HUDEP-2 (cell line): ENCODE data around the gene LRRC43.

Source experiments
- DNase-seq, 76 experiments: peaks; one replicate each; lab custom pipeline; 2025; ENCODE audit not compliant: unreplicated experiment in 76 of 76; lab: John Stamatoyannopoulos, UW

Gene LRRC43

DNA sequence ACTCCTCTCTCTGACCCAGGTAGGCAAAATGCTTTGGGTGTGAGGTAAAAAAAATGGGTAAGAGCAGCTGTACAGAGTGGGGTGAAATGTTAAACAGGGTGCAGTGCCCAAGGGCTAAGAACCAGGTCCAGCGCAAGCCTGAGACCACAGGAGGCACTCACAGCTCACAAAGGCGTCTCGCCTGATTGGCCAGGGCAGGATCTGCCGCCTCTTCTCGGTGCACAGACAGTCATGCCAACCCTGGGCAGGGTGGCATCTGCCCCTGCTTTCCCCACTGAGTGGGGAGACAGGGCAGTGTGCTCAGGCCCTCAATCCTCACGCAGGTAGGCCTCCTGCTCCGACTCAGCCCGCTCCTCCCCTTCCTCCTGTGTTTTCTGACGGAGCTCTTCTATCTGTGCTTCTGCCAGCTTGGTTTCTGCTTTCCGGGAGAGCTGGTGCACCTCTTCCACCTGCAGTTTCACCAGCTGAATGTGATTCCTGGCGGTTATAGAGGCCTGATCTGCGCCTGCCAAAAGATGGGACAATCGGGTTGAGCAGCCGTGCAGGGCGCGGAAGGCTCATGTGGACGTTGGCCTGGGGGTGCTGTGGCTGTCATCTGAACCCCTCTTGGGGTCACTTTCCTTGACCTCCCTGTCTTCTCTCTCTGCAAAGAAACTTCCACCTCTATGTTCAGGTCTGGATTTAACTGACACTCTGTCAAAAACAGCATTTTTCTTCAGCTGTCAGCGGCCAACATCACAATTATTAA lies 25.3 kb downstream of the LRRC43 start:
- DNase-seq, result no peak

DNA sequence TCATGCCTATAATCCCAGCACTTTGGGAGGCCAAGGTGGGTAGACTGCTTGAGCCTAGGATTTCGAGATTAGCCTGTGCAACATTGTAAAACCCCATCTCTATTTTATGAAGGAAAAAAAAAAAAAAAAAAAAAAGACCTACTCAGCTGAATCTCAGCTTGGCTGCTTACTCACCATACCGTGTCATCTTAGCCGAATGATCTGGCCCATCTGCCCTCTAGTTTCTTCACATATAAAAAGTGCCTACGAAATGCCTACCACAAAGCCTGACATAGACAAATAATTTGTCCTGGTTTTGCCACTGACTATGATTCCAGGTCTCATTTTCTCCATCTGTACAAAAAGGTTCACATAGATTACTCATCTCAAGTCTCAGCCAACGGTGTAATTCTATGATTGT lies 32.8 kb downstream of the LRRC43 start:
- DNase-seq, result no peak

DNA sequence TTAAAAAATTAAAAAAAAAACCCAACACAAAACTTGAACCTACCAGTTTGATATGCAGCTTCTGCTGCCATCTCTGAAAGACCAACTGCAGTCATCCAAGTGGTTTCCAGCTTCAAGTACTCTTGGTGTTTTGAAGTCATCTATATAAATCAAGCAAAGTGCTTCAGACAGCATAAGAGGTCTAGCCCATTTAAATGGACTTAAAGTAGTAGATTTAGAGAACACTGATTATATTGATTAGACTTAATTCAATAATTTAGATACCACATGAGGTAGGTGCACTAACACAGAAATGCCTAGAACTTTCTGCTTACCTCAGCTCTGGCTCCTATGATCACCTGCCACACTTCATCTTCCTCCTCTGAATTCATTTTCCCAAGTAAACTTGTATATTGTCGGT lies 33.5 kb downstream of the LRRC43 start:
- no peak for DNase-seq

DNA sequence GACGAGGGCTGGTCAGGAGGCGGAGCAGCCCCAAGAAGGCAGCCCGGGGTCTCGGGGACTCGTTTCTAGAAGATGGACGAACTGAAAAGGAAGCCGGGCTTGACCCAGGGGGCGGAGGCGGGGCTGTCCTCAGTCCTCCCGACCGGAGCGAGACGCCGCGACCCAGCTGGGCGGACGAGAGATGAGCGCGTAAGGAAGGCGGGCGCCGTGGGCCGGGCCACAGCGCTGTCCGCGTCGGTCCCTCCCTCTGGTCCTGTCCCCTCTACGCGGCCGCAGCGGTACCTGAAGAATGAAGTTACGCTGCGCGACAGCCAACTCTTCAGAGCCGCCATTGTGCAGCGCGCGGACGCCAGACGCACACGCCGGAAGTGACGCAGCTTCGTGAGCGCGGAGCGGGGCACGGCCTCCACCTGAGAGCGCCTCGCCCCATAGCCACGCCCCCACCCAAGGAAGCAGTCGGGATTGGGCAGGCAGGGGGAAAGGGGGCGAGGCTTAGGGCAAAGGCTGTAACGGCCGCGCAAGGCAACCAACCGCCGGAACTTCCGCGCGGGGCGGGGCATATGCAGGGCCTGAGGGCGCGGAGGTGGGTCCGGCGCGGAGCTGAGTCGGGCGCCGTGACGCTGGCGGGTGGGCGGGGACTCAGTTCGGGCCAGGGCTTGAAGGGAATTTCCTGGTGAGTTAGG lies 42.9 kb downstream of the LRRC43 start, which contains the start of gene DIABLO:
Gene DIABLO, minus strand, starts transcription at position 370 of the 683 bp plus-strand sequence. Its CDS starts 38 bp downstream, at position 332.
- peak; percentile 44 to 100 (median 99) for DNase-seq

DNA sequence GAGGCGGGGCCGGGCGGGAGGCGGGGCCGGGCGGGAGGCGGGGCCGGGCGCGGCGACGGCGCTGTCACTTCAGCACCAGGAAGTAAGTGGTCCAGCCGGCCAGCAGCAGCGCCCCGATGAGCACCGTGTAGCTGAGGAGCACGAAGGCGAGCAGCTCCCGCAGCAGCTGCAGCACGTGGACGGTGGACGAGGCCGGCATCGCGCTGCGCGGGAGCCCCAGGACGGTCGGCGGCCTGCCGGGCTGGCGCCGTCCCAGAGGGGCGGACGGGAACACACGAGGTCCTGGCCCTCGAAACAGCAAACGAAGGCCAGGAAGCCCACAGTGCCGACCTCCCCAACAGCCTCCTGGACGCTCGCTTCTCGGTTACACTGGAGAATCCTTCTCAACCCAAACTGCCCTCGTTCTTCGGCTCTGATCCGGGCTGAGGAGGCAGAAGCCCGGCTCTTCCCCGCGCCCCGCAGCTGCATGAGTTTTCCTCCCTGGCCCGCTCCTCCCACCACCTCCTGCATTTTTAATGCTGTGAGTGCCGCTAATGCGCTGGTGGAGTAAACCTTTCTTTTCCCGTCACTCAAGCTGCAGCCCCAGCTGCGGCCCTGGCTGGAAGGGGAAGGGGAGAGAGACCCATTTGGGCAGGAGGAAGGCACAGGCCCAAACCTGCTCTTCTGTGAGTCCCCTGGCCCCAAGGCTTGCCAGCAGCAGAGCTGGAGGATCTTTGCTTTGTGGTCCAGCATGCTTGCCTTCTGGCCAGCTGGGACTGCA lies 43.6 kb downstream of the LRRC43 start:
- no peak for DNase-seq

DNA sequence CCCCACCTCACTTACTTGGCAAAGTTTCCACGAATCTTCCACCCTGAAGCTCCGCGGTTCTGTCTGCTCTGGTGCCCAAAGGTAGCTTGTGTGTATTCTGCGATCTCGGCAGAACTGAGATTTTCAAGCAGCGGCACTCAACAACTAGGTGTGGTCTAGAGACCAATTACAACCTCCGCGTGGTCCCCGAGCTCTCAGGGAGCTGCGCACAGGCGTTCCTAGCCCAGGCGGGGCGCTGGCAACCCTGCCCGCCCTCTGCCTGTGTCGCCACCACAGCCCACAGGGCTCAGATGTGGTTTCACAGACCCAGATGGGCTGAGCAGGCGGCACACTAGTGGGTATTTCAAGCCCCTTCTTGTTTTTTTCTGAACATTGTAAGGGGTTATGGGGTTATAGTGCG lies 44.4 kb downstream of the LRRC43 start:
- DNase-seq, result no peak

DNA sequence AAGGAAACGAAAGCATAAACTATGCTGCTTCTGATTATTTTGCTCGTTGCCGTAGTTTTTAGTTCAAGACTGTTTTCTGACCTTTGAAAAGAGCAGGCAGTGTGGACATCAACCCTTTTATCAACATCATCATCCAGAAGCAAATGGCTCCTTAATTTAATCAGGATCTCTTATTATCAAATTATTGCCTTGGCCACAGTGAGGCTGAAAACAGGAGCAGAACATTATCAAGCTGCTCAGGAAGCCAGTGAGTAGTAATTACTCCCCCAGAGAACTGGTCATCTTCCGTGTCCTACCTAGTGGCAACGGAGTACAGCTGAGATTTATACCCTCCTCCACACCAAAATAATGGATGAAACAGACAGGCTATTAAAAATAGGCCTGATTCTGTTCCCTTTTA lies 45.2 kb downstream of the LRRC43 start:
- DNase-seq, result no peak

DNA sequence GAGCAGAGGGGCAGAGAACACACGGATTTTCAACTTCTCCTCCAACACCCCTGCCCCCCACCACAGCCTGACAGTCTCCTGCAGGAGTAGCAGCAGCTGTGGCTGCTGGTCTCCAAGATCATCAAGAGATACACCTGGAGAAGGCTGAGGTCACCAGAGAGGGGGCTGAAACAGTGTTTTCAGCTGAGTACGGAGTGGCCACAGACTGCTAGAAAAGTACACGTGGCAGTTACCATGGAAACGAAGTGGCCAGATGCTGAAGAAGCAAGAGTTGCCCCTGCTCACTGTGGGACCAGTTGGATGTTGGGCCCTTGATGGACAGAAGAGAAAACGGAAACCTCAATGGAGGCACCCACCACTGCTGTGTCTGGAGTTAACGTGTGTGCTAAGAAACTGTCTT lies 47.9 kb downstream of the LRRC43 start:
- DNase-seq, result no peak

DNA sequence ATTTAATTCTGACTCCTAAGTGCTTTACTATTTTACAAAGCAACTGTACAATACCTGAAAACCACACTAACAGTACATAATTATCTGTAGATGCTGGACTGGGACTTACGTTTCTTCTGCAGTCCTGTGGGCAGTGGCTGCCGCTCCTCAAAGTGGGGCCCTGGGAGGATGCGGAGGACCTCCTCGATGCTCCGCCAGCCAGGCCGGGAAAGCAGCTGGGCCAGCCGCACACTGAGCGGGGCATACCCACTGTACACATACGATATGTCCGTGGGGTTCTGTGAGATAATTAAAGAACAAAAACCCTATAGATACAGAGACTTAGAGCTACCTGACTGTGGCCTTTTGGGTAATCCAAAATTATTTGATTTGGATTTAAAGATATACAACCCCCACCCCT lies 49.8 kb downstream of the LRRC43 start:
- DNase-seq, result no peak

DNA sequence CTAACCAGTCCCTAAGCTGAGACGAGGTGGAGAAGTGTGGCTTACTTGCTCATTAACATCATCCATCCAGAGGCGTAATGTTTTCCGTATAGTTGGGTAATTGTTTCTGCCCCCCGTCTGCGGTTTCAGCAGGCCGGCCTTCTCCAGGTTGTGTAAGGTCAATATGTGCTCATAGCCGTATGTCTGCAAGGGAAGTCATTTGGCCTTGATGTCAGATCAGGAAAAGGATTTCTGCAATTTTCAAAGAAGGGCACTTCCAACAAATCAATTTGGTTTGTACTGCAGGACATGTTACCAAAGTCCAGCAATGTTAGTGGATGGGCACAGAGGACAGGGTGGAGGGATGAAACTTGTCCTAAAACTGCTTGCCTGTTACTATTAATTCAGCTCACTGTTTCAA lies 52.8 kb downstream of the LRRC43 start:
- DNase-seq, result no peak

DNA sequence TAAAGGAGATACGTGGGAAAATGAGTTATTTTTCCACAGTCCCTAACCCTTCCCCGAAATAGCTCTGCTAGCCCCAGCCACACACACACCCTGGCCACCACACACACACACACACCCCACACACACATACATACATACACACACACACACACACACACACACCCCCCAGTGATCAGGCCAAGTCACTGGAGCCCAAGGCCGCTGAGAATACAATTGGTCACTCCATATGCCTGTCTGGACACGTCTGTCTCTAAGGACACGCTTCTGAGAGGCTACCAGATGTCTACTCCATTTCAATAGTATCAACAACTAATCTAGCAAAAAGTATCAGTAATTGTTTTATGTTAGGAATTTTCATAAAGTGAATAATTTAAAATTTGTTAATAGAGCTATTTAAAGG lies 55.9 kb downstream of the LRRC43 start:
- no peak for DNase-seq

DNA sequence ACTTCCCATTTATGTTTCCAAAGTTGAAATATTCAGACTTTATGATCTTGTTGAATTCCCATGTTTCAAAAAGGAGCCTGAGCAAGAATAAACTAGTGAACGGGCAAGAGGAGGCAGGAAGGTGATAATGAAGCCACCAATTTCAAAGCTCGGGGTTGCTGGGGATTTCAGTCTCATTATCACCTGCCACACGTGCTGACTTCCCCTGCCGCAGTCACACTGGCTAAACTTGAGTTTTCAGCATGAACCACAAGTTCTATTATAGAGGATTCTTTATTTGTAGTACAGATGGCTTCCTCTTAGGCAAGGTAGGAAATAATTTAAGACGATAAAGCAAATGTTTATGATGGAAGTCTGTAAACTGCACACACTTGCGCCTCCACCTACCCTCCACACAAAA lies 61.0 kb downstream of the LRRC43 start:
- DNase-seq, result no peak

DNA sequence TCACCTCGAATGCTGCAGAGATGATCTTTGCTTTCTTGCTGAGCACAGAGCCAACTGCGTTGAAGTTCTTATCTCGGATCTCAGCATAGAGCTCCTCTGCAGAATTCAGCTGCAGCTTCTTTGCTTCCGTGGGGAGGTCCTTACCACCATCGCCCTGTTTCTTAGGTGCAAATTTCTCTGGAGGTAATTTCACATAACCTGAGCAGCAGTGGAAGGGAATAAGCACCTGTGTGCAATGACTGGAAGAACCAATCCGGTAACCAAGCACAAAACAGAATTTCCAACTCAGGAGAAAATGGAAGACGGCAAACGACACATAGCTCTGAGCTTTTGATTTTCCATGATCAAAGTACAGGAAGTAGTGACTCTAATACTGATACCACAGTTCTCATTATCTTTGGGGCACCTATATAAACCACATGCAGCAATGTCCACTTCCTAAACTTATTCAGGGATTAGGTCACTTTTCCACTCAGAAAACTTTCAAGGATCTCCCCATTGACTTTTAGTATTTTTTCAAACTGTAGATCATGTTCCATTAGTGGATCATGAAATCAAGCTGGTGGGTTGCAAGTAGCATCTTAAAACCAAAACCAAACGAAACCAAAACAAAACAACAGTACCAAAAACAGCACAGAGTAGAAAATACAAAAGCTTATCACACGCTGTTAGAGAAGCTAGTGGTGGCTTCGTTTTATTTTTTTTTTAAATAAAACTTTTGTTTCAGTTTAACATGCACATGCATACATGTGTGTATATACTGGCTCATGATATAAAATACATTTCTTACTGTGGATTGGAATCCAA lies 61.8 kb downstream of the LRRC43 start:
- no peak for DNase-seq

DNA sequence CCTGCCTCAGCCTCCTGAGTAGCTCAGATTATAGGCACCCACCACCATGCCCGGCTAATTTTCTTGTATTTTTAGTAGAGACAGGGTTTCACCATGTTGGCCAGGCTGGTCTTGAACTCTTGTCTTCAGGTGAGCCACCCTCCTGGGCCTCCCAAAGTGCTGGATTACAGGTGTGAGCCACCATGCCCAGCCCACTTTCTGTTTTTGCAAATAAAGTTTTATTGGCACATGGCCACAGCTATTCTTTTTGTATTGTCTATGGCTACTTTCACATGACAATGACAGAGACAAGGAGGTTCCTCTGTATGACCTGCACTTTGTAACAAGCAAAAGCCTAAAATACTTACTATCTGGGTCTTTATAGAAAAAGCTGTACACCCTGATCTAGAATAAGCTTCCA lies 62.6 kb downstream of the LRRC43 start:
- no peak for DNase-seq

DNA sequence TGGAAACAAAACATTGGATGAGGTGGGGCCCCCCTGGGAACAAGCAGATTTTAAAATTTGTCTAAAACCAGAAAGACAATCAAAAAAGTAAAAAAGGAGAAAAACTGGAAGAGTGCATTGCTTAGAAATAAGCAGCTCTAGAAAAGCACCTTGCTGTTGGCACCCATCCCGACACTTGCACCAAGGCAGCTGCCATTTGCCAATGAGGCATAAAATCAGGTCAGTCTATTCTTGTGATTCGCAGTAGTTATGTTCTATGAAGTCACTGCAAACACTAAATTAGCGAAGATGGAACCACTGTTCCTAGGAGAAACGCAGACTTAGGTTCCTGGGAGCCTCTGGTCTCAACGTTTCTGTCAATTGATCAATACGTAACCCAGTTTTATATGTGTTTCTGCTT lies 67.1 kb downstream of the LRRC43 start:
- DNase-seq, result no peak

DNA sequence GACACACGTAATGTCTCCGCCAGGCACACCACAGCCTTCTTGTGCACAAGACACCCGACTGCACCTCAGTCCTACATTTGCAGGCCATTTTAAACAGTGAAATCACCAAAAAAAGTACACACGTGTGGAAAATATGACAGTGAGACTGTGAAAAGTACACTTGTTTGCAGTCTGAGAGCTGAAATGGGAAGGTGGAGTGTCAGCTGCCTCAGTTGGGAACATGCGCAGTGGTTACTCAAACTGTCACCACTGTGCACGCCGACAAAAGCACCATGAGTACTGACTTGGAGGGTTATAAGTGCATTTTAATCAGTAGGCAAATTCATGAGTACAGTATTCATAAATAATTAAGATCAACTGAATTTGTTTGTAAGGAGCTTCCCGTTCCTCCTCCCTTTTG lies 67.6 kb downstream of the LRRC43 start:
- no peak for DNase-seq
